Karpas-422 (cell line): ENCODE data around the gene QRICH2. TPM values are rescaled to one million over a fixed set of nuclear protein-coding genes. Genes with fewer than 3 reads are reported as not detected.
"Not testable (repeated sequence)": the region's sequence is repeated elsewhere in the genome, so short reads cannot be mapped to it uniquely, and the experiment has no call there.

ENCODE experiments used
- DNase-seq: peaks from one replicate; pipeline ENCODE4 v3.0.0-alpha.2; 2015
- H2AFZ ChIP-seq: fragments of 200-600 bp; sonication (generic); 2 replicates; pipeline ENCODE4 v1.6.1; 2014; ENCODE audit warnings: antibody characterized with exemption, low read length, mixed read lengths
- H3K27ac ChIP-seq: fragments of 200-600 bp; sonication (generic); 2 replicates; pipeline ENCODE4 v1.5.1; 2014; ENCODE audit warnings: mild to moderate bottlenecking, low read length, moderate library complexity
- H3K27me3 ChIP-seq: fragments of 200-600 bp; sonication (generic); 2 replicates; pipeline ENCODE4 v1.6.1; 2014; ENCODE audit warnings: low read length, mixed read lengths
- H3K36me3 ChIP-seq: fragments of 200-600 bp; sonication (generic); 2 replicates; pipeline ENCODE4 v1.6.1; 2014; ENCODE audit warnings: low read length, mixed read lengths; ENCODE audit not compliant: insufficient read depth
- H3K4me1 ChIP-seq: fragments of 200-600 bp; sonication (generic); 2 replicates; pipeline ENCODE4 v1.6.1; 2014; ENCODE audit warnings: mild to moderate bottlenecking, low read length, mixed read lengths
- H3K4me2 ChIP-seq: fragments of 200-600 bp; sonication (generic); 2 replicates; pipeline ENCODE4 v1.6.1; 2014; ENCODE audit warnings: low read length, low read depth, mild to moderate bottlenecking; ENCODE audit not compliant: poor library complexity, severe bottlenecking
- H3K4me3 ChIP-seq: fragments of 200-600 bp; sonication (generic); 2 replicates; pipeline ENCODE4 v1.5.1; 2014; ENCODE audit warnings: mild to moderate bottlenecking, antibody characterized with exemption, low read length, mixed read lengths
- H3K79me2 ChIP-seq: fragments of 200-600 bp; sonication (generic); 2 replicates; pipeline ENCODE4 v1.6.1; 2014; ENCODE audit warnings: mild to moderate bottlenecking, low read length, mixed read lengths
- H3K9ac ChIP-seq: fragments of 200-600 bp; sonication (generic); 2 replicates; pipeline ENCODE4 v1.6.0; 2014; ENCODE audit warnings: low read length
- H3K9me2 ChIP-seq: fragments of 200-600 bp; sonication (generic), shearing (Covaris generic); replicated peaks from 2 replicates; pipeline ENCODE4 v1.6.0; 2014; ENCODE audit warnings: mild to moderate bottlenecking, low read length, moderate library complexity; ENCODE audit not compliant: insufficient read depth
- H3K9me3 ChIP-seq: fragments of 300-700, 200-600 bp; sonication (generic); 2 replicates; pipeline ENCODE4 v1.6.1; 2014; ENCODE audit warnings: low read length, mixed read lengths
- H4K20me1 ChIP-seq: fragments of 200-600 bp; sonication (generic); 2 replicates; pipeline ENCODE4 v1.6.1; 2014; ENCODE audit warnings: mild to moderate bottlenecking, antibody characterized with exemption, low read length, low read depth; ENCODE audit not compliant: insufficient read depth
- total RNA-seq: library from RNA; depleted of rRNA; stranded (reverse); fragments of >200 nt; shearing (Covaris generic); gene quantifications from 2 replicates; pipeline ENCODE4 v1.2.3, GENCODE V29; 2014; ENCODE audit warnings: low replicate concordance

Gene QRICH2
- total RNA-seq, 1 experiment from 2014 or later = 3.1 TPM

DNA sequence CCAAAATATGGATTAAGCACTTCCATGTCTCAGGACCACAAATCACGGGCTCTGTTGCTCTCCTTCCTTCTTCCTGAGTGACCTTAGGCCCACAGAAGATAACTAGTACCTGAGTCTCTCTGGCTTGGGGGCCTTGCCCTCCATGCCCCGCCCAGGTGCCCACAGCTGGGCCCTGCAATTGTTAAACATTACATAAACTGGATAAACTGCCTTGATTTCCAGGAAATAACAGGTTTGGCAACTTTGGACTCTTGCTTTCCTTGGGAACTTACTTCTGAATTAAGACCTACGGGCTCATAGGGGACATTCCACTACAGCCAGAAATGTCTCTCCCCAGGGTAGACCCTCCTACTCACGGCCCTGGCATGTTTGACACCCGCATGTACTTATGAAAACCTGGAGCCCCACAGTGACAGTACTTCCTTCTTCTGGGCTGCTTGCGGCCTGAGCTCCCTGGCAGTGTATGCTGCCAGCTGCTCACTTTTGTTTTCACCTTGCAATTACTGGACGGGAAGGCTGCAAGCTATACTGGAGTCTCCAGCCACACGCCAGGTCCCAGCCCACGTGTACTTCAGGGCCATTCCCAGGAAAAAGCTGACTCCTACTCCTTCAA lies 45.2 kb downstream of the QRICH2 start:
- no peak overlapping the region for H3K4me3 ChIP-seq
- DNase-seq = peak; percentile 58
- H4K20me1 ChIP-seq = no peaks in the 10 kb centered on the region
- no peaks in the 10 kb centered on the region for H3K36me3 ChIP-seq
- H3K9me2 ChIP-seq = no peaks in the 10 kb centered on the region
- H3K79me2 ChIP-seq = peaks cover 16% of the 10 kb centered on the region
- H3K4me1 ChIP-seq = peaks cover 57% of the 10 kb centered on the region
- H3K9me3 ChIP-seq = no peaks in the 10 kb centered on the region
- no peak overlapping the region for H3K27ac ChIP-seq
- peak overlapping the region; percentile 25 for H3K9ac ChIP-seq
- no peaks in the 10 kb centered on the region for H3K27me3 ChIP-seq
- H2AFZ ChIP-seq = peak overlapping the region; percentile 98
- H3K4me2 ChIP-seq = peak overlapping the region; percentile 24

DNA sequence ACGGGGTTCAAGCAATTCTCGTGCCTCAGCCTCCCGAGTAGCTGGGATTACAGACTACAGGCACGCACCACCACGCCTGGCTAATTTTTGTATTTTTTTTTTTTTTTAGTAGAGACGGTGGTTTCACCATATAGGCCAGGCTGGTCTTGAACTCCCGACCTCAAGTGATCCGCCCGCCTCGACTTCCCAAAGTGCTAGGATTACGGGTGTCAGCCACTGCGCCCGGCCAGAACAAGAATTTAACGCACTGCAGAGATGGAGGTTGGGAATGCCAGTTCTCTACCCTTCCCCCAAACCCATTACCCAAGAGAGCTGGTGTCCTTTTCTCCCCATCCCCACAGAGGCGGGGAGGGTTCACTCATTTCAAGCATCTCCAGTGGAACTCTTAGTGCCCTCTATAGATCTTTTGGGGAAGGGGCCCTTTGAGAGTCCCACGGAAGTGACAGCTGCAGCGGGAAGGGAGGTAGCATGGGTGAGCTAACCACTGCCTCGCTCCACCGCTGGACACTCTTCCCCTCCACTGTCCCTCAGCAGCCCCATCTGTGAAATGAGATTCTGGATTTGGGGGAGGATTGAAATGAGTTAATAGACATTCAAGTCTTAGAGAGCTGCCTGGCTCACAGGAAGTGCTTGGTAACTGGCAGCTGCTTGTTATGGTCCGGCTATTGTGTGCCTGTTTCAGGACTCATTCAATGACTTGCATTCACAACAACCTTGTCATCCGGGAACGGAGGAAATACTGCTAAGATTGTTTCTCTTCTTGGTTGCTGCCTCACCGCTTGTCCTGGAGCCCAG lies 46.5 kb downstream of the QRICH2 start:
- no peak overlapping the region for H3K4me3 ChIP-seq
- no peaks in the 10 kb centered on the region for H3K27me3 ChIP-seq
- H3K4me1 ChIP-seq = peaks cover 45% of the 10 kb centered on the region
- H3K36me3 ChIP-seq = no peaks in the 10 kb centered on the region
- H3K79me2 ChIP-seq = peaks cover 9% of the 10 kb centered on the region
- no peak for DNase-seq
- H3K4me2 ChIP-seq = no peak overlapping the region
- no peaks in the 10 kb centered on the region for H3K9me2 ChIP-seq
- no peak overlapping the region for H3K9ac ChIP-seq
- no peaks in the 10 kb centered on the region for H3K9me3 ChIP-seq
- H4K20me1 ChIP-seq = no peaks in the 10 kb centered on the region
- no peak overlapping the region for H3K27ac ChIP-seq
- H2AFZ ChIP-seq = peak overlapping the region; percentile 98; the same call in 1 of the 2 replicates

DNA sequence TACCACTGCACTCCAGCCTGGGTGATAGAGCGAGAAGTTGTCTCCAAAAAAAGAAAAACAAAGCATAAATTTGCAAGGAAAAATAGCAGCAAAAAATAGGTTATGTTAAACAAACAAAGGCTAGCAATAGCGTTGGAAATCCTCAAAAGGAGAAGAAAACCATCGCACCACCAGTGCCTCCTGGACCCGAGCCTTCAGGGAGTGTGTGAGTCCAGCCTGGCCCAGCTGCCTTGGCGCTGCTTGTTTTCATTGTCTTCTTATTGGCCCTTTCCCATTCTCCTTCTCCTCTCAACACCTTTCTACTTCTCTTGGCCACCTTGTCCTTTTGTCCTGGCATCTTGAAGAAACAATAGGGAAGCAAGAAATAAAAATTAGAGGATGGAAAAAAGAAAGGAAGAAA lies 47.4 kb downstream of the QRICH2 start:
- H3K27ac ChIP-seq = no peak overlapping the region
- no peak overlapping the region for H2AFZ ChIP-seq

DNA sequence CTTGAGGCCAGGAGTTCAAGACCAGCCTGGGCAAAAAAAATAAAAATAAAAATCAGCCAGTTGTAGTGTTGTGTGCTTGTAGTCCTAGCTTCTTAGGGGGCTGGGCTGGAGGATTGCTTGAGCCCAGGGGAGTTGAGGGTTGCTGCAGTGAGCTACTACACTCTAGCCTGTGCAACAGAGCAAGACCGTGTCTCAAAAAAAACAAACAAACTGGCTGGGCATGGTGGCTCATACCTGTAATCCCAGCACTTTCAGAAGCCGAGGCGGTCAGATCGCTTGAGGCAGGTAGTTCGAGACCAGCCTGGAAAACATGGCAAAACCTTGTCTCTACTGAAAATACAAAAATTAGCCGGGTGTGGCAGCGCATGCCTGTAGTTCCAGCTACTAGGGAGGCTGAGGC lies 47.9 kb downstream of the QRICH2 start:
- H4K20me1 ChIP-seq = no peaks in the 10 kb centered on the region
- no peak overlapping the region for H3K27ac ChIP-seq
- no peaks in the 10 kb centered on the region for H3K27me3 ChIP-seq
- no peak overlapping the region for H2AFZ ChIP-seq
- no peaks in the 10 kb centered on the region for H3K9me3 ChIP-seq
- peaks cover 40% of the 10 kb centered on the region for H3K4me1 ChIP-seq
- no peak for DNase-seq
- H3K79me2 ChIP-seq = no peaks in the 10 kb centered on the region
- H3K4me2 ChIP-seq = peak overlapping the region; percentile 2
- H3K9me2 ChIP-seq = no peaks in the 10 kb centered on the region
- no peak overlapping the region for H3K9ac ChIP-seq
- no peak overlapping the region for H3K4me3 ChIP-seq
- no peaks in the 10 kb centered on the region for H3K36me3 ChIP-seq

More for the DNA sequence above, 47.4 kb downstream of the QRICH2 start:
- Histone ChIP-seq H4K20me1 (no peaks in the 10 kb centered on the region), H3K4me2 (peak overlapping the region; percentile 2), H3K36me3 (no peaks in the 10 kb centered on the region), H3K9ac (no peak overlapping the region), H3K4me3 (no peak overlapping the region), H3K27me3 (no peaks in the 10 kb centered on the region), H3K9me2 (no peaks in the 10 kb centered on the region), H3K4me1 (peaks cover 40% of the 10 kb centered on the region), H3K9me3 (no peaks in the 10 kb centered on the region), H3K79me2 (peaks cover under 1% of the 10 kb centered on the region; the same call in 1 of the 2 replicates)
- DNase-seq = peak; percentile 43

DNA sequence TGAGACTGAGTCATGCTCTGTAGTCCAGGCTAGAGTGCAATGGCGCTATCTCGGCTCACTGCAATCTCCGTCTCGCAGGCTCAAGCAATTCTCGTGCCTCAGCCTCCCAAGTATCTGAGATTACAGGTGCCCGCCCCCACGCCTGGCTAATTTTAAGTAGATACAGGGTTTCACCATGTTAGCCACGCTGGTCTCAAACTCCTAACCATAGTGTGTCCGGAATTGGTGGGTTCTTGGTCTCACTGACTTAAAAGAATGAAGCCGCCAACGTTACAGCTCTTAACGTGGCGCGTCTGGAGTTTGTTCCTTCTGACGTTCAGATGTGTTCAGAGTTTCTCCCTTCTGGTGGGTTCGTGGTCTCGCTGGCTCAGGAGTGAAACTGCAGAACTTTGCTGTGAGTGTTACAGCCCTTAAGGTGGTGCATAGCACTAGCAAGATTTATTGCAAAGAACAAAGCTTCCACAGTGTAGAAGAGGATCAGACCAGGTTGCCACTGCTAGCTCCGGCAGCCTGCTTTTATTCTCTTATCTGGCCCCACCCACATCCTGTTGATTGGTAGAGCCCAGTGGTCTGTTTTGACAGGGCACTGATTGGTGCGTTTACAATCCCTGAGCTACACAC lies 51.5 kb downstream of the QRICH2 start:
- H2AFZ ChIP-seq, DNase-seq, H3K4me3 ChIP-seq, H4K20me1 ChIP-seq, H3K9me3 ChIP-seq, H3K4me2 ChIP-seq, H3K27ac ChIP-seq, H3K36me3 ChIP-seq, H3K9me2 ChIP-seq, H3K9ac ChIP-seq, H3K79me2 ChIP-seq, H3K27me3 ChIP-seq: not testable (repeated sequence)
- H3K4me1 ChIP-seq = peaks cover 15% of the 10 kb centered on the region

DNA sequence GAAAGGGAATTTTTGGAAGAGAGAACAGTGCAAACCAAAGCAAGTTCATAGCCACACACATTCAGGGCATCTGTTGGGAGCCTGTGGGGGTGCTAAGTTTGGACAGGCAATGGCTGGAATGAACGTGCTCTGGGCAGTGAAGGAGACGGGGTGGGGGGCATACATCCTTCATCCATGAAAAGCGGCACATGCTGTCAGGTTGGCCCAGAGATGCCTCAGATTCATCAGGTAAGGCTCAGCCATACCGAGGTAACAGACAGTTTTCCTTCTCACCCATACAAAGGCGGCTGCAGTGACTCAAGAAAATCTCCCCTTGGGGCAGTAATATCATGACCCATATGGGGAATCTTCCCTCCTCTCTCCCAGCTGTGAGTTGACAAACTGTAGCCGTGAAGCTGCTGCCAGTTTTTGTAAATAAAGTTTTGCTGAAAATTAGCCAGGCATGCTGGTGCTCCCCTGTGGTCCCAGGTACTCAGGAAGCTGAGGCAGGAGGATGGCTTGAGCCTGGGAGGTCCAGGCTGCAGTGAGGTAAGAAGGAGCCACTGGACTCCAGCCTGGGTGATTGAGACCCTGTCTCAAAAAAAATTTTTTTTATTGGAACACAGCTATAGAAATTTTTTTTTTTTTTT lies 52.2 kb downstream of the QRICH2 start:
- no peaks in the 10 kb centered on the region for H3K79me2 ChIP-seq
- no peak overlapping the region for H3K27ac ChIP-seq
- no peaks in the 10 kb centered on the region for H3K9me2 ChIP-seq
- no peak overlapping the region for H2AFZ ChIP-seq
- H3K36me3 ChIP-seq = no peaks in the 10 kb centered on the region
- H3K9me3 ChIP-seq = no peaks in the 10 kb centered on the region
- no peaks in the 10 kb centered on the region for H4K20me1 ChIP-seq
- H3K4me1 ChIP-seq = peaks cover 13% of the 10 kb centered on the region
- no peaks in the 10 kb centered on the region for H3K27me3 ChIP-seq
- no peak overlapping the region for H3K9ac ChIP-seq
- H3K4me2 ChIP-seq = no peak overlapping the region
- DNase-seq = no peak
- no peak overlapping the region for H3K4me3 ChIP-seq

DNA sequence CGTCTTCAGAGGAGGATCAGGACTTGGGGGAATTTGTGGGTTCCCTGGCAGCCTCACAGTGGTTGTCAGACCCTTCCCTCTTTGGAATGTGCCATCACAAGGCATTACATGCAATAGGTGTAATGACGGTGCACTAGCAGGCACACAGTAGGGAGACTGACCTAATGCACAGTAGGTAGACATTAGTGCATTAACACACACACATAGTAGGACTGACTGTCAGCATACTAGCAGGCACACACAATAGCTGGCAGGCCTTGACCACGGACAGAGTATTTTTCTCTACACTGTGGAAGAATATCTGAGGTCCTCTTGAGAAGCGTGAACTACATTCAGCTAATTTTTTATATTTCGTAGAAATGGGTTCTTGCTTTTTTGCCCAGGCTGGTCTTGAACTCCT lies 53.8 kb downstream of the QRICH2 start:
- Histone ChIP-seq H3K9me3 (no peaks in the 10 kb centered on the region), H3K79me2 (no peaks in the 10 kb centered on the region), H3K4me2 (no peak overlapping the region), H3K27me3 (no peaks in the 10 kb centered on the region), H3K36me3 (no peaks in the 10 kb centered on the region), H4K20me1 (no peaks in the 10 kb centered on the region), H3K4me1 (no peaks in the 10 kb centered on the region), H2AFZ (no peak overlapping the region), H3K9ac (no peak overlapping the region), H3K4me3 (no peak overlapping the region), H3K9me2 (no peaks in the 10 kb centered on the region), H3K27ac (no peak overlapping the region)
- DNase-seq = no peak

DNA sequence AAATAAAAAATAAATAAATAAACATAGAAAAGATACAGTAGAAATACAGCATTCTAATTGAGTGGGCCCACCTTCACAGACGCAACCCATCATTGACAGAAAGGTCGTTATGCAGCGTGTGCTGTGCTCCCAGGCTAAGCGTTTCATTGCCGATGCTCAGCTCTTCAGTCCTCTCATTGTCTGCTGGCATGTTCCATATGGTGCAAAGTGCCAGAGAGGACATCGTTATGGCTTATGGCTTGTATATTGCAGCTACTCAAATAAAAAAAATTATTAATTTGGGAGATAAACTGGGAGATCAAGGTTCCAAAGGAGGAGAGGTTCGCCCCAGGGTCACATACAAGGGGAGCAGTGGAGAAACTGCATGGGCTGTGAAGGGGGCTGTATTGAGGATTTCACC lies 54.2 kb downstream of the QRICH2 start:
- H3K9me2 ChIP-seq = no peaks in the 10 kb centered on the region
- no peak overlapping the region for H2AFZ ChIP-seq
- DNase-seq = no peak

More for the DNA sequence above, 54.2 kb downstream of the QRICH2 start:
- H3K4me3 ChIP-seq = no peak overlapping the region
- H3K4me1 ChIP-seq = no peaks in the 10 kb centered on the region
- no peak overlapping the region for H3K4me2 ChIP-seq
- H4K20me1 ChIP-seq = no peaks in the 10 kb centered on the region
- no peaks in the 10 kb centered on the region for H3K36me3 ChIP-seq
- H3K27me3 ChIP-seq = no peaks in the 10 kb centered on the region
- no peak overlapping the region for H3K27ac ChIP-seq
- H3K9ac ChIP-seq = no peak overlapping the region
- H3K9me3 ChIP-seq = no peaks in the 10 kb centered on the region
- H3K79me2 ChIP-seq = no peaks in the 10 kb centered on the region
